Glomerular visceral epithelial cell (primary cell): Measurements from ENCODE around the gene NEURL1.

Source experiments
- DNase-seq: peaks from one replicate; pipeline ENCODE4 v3.0.0-alpha.2; 2016; ENCODE audit errors: extremely low spot score

The NEURL1 gene

DNA sequence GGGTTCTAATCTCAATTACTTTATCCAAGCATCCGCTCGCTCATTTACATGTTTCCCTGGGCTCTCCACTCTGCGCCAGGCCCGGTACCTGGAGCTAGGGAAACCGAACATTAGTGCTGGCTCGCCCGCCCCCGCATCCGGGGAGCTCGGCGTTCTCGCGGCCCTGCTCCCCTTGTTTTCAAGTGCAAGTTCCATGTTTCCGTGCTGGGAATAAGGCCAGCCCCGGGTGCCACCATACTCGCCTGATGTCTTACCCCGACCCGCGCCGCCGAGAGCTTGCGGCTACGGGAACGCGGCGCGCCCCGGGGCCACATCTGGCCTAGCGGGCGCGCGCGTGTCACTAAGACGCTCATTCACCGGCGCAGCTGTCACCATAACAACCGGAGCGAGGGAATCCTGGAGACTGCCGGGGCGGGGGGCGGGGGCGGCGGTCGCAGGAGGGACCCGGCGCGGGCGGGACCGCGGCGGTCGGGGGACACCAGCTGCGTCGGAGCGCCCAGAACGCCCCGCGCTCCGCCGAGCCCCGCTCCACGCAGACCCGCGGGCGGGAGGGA, at the start of gene NEURL1:
Gene NEURL1, plus strand, starts transcription at position 344 of the 554 bp plus-strand sequence. CDS start 683 bp downstream, outside the sequence.
- no peak for DNase-seq

DNA sequence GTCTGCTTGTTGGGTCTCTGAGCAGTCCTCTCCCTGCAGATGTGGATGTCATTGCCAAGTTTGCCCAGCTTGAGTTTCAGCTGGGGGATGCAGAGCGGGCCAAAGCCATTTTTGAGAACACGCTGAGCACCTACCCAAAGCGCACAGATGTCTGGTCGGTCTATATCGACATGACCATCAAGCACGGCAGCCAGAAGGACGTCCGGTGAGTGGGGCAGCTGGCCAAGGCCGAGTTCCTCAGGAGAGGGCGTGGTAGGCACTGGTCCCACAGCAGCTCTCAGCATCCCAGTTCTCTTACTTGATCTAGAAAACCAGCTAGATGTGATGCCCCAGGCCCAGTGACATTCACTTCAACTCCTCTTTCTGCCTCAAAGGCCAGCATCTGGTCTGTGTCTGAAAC, 49.0 kb upstream of the NEURL1 start:
- no peak for DNase-seq

DNA sequence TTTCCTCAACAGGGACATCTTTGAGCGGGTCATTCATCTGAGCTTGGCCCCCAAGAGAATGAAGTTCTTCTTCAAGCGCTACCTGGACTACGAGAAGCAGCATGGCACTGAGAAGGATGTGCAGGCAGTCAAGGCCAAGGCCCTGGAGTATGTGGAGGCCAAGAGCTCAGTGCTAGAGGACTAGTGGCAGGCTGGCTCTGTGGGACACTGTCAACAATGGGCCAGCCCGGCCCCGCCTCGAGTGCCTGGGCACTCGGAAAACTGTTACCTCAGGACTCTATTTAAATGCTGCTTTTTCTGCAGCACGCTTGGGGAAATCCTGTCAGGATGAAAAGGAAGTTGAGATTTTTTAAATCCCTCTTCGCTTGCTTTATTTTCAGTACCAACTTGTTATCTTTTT, 48.1 kb upstream of the NEURL1 start:
- DNase-seq, result no peak

GRCh38 chr10:103445767-103446567, 47.5 kb upstream of the NEURL1 start:
- DNase-seq, result no peak

GRCh38 chr10:103447187-103447586, 46.3 kb upstream of the NEURL1 start:
- no peak for DNase-seq

GRCh38 chr10:103448746-103449145, 44.8 kb upstream of the NEURL1 start:
- peak; percentile 34 for DNase-seq

DNA sequence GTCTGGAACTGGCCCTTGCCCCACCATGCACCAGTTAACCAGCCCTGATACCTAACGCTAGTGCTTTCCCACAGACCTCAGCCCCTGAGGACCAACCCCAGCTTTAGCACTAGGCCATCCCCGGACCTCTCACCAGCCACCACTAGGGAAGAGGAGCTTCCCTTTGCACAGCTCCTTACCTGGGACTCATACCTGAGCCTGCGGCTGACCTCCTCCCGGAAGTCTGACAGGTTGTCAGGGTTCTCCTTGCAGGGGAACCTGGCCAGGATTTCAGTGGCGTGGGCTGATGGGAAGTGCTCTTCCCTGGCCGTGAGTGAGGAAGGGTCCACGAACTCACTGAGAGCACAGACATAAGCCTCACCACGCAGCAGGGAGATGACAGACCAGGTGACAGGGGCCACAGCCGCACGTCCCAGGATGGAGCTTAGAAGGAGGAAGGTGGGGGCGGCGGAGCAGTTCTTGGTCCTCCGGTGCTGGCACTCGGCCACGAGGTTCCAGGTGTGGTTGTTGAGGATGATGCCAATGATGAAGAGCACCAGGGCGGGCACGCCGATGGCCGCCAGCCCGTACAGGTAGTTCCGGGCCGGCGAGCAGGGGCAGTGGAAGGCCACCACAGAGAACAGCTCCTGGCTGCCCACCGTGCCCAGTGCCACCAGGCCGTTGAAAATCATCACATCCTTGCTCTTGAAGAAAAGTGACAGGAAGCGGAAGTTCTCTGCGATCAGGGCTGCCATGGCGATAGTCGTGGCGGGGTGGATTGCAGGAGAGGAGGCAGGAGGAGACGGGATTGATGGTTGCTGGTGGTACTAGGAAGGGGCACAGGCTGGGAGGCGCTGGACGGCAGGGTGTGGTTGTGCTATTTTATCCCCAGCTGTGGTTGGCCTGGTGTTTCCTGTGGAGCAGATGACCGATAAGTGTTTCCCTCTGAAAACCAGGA, 44.0 kb upstream of the NEURL1 start:
- DNase-seq, result no peak

GRCh38 chr10:103450201-103450695, 43.3 kb upstream of the NEURL1 start:
- DNase-seq, result no peak

DNA sequence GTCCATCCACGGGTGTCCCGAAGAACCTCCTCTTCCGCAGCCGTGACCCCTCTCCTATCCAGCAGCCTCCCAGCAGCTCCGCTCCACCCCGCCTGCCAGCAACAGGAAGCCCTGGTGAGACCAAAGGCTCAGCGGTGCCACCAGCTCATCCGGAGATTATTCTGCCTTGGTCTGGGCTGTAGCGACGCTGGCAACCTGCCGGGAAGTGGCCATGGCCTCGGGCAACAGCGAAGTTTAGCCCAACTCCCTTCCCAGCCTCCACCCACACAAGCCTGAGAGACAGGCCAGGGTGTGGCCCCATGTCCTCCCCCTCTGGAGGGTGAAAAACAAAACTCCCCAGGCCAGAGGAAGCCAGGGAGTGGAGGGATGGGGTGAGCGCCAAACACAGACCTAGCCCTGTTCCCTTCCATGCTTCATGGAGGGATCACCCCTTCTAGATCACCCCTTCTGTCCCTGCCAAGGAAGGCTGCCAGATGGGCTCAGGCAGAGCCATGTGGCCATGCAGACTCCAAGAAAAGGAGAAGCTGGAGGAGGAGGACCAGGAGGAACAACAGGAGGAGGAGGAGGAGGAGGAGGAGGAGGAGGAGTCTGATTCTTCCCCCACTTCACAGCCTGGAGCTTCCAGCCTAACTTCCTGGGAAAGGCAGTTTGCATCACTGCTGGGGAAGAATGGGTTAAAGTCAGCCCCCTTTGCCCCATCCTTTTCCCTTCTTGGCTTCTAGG, 42.3 kb upstream of the NEURL1 start:
- no peak for DNase-seq

- no peak for DNase-seq
Measured at GRCh38 chr10:103451831-103452505, 41.5 kb upstream of the NEURL1 start, which contains the start of gene CALHM2. Gene CALHM2, minus strand, starts transcription at chr10:103452370. Its CDS starts 2,429 bp downstream, at chr10:103449941.

DNA sequence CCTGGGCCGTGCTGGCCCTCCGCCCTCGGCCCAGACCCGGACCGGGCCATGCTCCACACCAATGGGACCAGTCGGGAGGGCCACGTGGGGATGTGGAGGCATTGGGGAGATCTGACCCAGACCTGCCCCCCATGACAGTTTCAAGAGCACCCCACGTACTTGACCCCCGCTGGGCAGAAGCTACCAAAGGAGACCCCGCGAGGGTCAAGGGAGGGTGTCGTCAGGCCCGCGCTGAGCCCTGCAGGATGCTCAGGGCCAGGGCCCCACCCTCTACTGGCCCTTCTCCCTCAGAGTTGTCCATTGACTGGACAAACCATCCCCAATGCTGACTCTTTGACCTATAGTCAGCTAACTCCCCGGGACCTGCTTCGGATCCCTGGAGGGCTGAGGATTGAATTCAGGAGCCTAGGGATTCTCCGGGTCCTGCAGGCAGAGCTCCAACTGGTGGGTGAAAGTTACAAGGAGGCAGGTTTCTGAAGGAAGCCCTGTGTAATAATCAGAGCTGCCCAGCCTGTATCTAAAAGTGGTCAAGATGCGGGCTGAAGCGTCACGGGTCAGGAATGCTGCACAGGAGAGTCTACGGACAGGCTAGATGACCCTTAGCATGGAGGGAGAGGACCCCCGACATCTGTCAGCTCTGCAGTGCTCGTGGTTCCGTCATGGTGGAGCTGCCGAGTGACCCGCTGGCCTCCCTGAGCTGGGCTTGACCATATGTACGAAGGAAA, 40.8 kb upstream of the NEURL1 start:
- no peak for DNase-seq

- no peak for DNase-seq
Measured at GRCh38 chr10:103454026-103454425, 39.5 kb upstream of the NEURL1 start.

DNA sequence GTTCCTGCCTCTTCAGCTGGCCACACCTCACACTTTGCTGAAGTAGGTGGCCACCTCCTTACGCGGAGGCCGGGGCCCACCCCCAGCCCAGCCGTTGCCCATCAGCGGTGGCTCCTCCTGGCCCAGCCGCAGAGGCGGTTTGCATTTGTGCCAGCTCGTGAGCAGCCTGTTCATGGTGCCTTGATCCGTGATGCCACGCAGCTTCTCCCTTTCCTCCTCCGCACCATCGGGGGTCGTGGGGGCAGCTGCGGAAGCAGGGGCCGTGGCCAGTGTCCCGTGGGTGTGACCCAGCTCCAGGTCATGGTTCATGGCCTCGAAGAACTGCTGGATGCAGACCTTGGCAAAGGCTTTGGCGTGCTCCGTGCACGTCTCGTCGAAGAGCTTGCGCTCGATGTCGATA, 38.3 kb upstream of the NEURL1 start:
- DNase-seq, result no peak

GRCh38 chr10:103456074-103456660, 37.3 kb upstream of the NEURL1 start:
- no peak for DNase-seq

- no peak for DNase-seq
Measured at GRCh38 chr10:103457176-103457712, 36.3 kb upstream of the NEURL1 start.

- DNase-seq, result no peak
Measured at GRCh38 chr10:103457896-103458583, 35.5 kb upstream of the NEURL1 start.

DNA sequence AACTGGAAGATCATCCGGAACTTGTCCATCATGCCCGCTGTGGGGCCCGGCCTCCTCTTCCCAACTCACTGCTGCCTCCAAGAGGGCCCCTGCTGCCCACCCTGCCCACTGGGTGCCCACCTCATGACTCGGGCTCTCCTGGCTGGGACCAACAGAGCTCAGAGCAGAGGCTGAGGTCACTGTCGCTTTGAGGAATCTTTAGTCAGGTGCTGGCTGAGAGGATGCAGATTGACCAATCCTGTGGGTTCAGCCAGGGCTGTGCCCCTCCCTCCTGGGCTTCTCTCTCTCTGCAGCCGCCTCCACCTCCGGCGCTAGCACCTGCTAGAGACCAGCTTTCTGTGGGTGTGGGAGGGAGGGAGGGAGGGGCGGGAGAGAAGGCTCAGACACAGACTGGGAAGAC, 34.8 kb upstream of the NEURL1 start, which contains the start of gene CALHM1:
Gene CALHM1, minus strand, starts transcription at position 181 of the 400 bp plus-strand sequence. Its CDS starts 149 bp downstream, at position 32.
- DNase-seq, result no peak

- no peak for DNase-seq
Measured at GRCh38 chr10:103459615-103460014, 33.9 kb upstream of the NEURL1 start.

DNA sequence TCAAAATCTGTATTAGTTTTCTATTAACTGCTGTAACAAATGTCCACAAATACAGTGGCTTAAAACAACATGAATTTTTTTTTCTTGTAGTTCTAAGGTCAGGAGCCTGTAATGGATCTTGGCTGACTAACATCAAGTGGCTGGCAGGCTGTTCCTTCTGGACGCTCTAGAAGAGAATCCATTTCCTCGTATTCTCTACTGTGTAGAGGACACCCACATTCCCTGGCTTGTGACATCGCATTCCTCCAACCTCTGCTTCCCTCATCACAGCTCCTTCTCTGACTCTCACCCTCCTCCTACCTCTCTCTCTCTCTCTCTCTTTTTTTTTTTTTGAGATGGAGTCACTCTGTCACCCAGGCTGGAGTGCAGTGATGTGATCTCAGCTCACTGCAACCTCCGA, 30.0 kb upstream of the NEURL1 start:
- DNase-seq, result no peak
